Measurements from ENCODE around the gene SDHB. TPM values are rescaled to one million over a fixed set of nuclear protein-coding genes. Genes with fewer than 3 reads are reported as not detected.

SDHB gene
- total RNA-seq, 1 donor from 2014 or later: 165 TPM

- no peak for DNase-seq (ENCODE audit: low read depth)
Measured at GRCh38 chr1:16971341-16972188, 82.3 kb downstream of the SDHB start.

GRCh38 chr1:16970132-16970910 is 83.5 kb downstream of the SDHB start:
- no peak for DNase-seq (ENCODE audit: low read depth)

GRCh38 chr1:16969651-16970050 is 84.2 kb downstream of the SDHB start:
- DNase-seq (ENCODE audit: low read depth): no peak

DNA sequence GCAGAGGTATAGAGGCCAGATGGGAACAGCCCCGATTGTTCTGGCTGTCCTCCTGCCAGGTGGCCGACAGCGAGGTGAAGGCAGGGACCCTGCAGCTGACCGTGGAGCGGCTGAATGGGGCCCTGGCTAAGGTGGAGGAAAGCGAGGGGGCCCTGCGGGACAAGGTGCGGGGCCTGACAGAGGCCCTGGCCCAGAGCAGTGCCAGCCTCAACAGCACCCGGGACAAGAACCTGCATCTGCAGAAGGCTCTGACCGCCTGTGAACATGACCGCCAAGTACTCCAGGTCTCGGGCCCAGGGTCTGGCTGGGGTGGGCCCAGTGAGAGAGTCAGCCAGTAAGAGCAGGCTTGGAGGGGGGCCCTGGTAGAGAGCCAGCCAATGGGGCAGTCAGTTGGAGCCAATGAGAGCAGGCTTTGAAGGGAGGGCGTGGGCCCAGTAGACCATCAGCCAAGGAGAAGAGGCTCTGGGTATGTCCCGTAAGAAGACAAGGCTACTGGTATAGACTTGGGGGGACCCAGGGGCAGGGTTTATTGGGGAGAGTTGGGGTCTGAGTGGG is 84.7 kb downstream of the SDHB start:
- no peak for DNase-seq (ENCODE audit: low read depth)

Other genes starting within 250 kb of the SDHB start
- gene RNU1-2, start 158.1 kb downstream of the SDHB start, total RNA-seq: not detected in 2 replicates
- gene CROCC, start 132.1 kb downstream of the SDHB start, total RNA-seq: 10.6 and 11.8 TPM in 2 replicates
- gene MFAP2, start 73.4 kb downstream of the SDHB start, total RNA-seq: 1.3 and 1.7 TPM in 2 replicates
- gene ATP13A2, start 42.1 kb downstream of the SDHB start, total RNA-seq: 25.7 and 28.6 TPM in 2 replicates
- gene PADI2, start 65.4 kb upstream of the SDHB start, total RNA-seq: 352 and 536 TPM in 2 replicates
- gene PADI1, start 151.1 kb upstream of the SDHB start, total RNA-seq: 0.24 and 0.31 TPM in 2 replicates
- gene PADI3, start 195.1 kb upstream of the SDHB start, total RNA-seq: not detected in 2 replicates

Measured in myocyte (in vitro differentiated cells).